Adrenal gland (tissue), 5 donors: ENCODE results near the gene PPP6R2.

ENCODE experiments used
- CTCF ChIP-seq, 6 experiments: fragments of 450-650 bp in 4 of 6; fragments of 200-600 bp in 2 of 6; sonication (generic) in 1 of 6; IDR thresholded peaks; 1 replicate in 5 of 6; 2 replicates in 1 of 6; pipeline versions ENCODE4 v1.5.1 to v1.8.0; 2016 to 2021; ENCODE audit warnings: antibody characterized with exemption in 6 of 6, mild to moderate bottlenecking in 2 of 6, moderate library complexity in 1 of 6
- POLR2A ChIP-seq, 2 donors: fragments of 450-650 bp; IDR thresholded peaks; one replicate each; pipeline ENCODE4 v1.6.1; 2017; ENCODE audit warnings: antibody characterized with exemption in 2 of 2, mild to moderate bottlenecking in 2 of 2, moderate library complexity in 1 of 2
- donor health status: DM: no; HTN: no; CAD: no.

GRCh38 chr22:50460938-50461337, 117.8 kb downstream of the PPP6R2 start:
- TF ChIP-seq CTCF (IDR thresholded peaks at IDR 0.05) = no peak
- no peak for TF ChIP-seq POLR2A (IDR thresholded peaks at IDR 0.05)
